ENCODE measurements around the gene TSPAN17. TPM values are rescaled to one million over a fixed set of nuclear protein-coding genes. Genes with fewer than 3 reads are reported as not detected.
A peak's percentile ranks its signal among the peaks of the same experiment; 100 is the strongest.

TSPAN17 gene
- polyA plus RNA-seq, 3 donors: 22.2 to 27.7 (median 24.1) TPM

DNA sequence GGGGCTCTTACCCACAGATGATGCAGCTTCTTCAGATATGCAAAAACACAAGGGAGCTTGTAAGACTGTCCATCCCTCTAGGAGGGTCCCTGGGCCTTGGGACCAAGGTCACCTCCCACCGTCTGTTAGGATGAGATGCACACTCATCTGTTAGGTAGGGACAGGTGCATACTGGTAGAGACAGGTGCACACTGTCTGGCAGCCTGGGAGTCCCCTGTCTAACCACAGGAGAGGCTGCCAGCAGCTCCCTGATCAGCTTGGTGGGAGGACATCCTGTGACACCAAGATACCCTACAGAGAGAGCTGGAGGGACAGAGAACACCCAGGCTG is 13.2 kb downstream of the TSPAN17 start:
- no peak overlapping the region for H3K4me2 ChIP-seq (replicated peaks; ENCODE audit: extremely low read depth, low read length, poor library complexity, severe bottlenecking)
- WGBS (ENCODE audit: insufficient coverage): no CpG with 5 or more reads among the region's 1 CpG
- intact Hi-C loops (cut with micrococcal nuclease): no loop called here
- Mint-ChIP-seq H3K27me3 (ENCODE audit: low read depth in 3 of 3) (peaks cover 9 to 30% (median 21%) of the 10 kb centered on the region in 3 donors), H3K36me3 (peaks cover 12 to 19% of the 10 kb centered on the region in 2 donors), H3K4me1 (peaks cover 23% of the 10 kb centered on the region), H3K27ac (no peak overlapping the region), H3K9me3 (peaks cover 0 to 2% (median 0%) of the 10 kb centered on the region in 7 donors), H3K4me3 (no peak overlapping the region)
- H3K36me3 ChIP-seq (replicated peaks in 1 of 2; ENCODE audit: control insufficient read depth in 1 of 2, insufficient read depth in 2 of 2, low read length in 2 of 2): peaks cover 2 to 7% of the 10 kb centered on the region in 2 donors
- H4K20me1 ChIP-seq (ENCODE audit: insufficient read depth, low read length): peaks cover 4% of the 10 kb centered on the region
- no peaks in the 10 kb centered on the region for H3K9me3 ChIP-seq (replicated peaks in 1 of 2; ENCODE audit: control insufficient read depth in 1 of 2, insufficient read depth in 1 of 2, low read length in 2 of 2)
- no peaks in the 10 kb centered on the region for H3K79me2 ChIP-seq (ENCODE audit: insufficient read depth, low read length)
- H3K27me3 ChIP-seq (ENCODE audit: control insufficient read depth in 2 of 2, insufficient read depth in 2 of 2, low read length in 2 of 2): no peaks in the 10 kb centered on the region
- peaks cover 18 to 19% of the 10 kb centered on the region in 2 donors for H3K4me1 ChIP-seq (ENCODE audit: control insufficient read depth in 1 of 2, insufficient read depth in 2 of 2, low read length in 2 of 2)
- H3K9ac ChIP-seq (ENCODE audit: insufficient read depth, low read length, poor library complexity, severe bottlenecking): no peak overlapping the region
- H2AFZ ChIP-seq (ENCODE audit: insufficient read depth, low read depth, low read length, poor library complexity, severe bottlenecking): peak overlapping the region; percentile 36
- H3K4me3 ChIP-seq (replicated peaks in 1 of 3; ENCODE audit: low read depth in 2 of 3, low read length in 3 of 3): no peak overlapping the region
- H3K27ac ChIP-seq (ENCODE audit: low read depth in 1 of 2, low read length in 2 of 2): no peak overlapping the region
- TF ChIP-seq, protein P1, sequence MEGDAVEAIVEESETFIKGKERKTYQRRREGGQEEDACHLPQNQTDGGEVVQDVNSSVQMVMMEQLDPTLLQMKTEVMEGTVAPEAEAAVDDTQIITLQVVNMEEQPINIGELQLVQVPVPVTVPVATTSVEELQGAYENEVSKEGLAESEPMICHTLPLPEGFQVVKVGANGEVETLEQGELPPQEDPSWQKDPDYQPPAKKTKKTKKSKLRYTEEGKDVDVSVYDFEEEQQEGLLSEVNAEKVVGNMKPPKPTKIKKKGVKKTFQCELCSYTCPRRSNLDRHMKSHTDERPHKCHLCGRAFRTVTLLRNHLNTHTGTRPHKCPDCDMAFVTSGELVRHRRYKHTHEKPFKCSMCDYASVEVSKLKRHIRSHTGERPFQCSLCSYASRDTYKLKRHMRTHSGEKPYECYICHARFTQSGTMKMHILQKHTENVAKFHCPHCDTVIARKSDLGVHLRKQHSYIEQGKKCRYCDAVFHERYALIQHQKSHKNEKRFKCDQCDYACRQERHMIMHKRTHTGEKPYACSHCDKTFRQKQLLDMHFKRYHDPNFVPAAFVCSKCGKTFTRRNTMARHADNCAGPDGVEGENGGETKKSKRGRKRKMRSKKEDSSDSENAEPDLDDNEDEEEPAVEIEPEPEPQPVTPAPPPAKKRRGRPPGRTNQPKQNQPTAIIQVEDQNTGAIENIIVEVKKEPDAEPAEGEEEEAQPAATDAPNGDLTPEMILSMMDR (IDR thresholded peaks at IDR 0.05): no peak
- DNase-seq: no peak

DNA sequence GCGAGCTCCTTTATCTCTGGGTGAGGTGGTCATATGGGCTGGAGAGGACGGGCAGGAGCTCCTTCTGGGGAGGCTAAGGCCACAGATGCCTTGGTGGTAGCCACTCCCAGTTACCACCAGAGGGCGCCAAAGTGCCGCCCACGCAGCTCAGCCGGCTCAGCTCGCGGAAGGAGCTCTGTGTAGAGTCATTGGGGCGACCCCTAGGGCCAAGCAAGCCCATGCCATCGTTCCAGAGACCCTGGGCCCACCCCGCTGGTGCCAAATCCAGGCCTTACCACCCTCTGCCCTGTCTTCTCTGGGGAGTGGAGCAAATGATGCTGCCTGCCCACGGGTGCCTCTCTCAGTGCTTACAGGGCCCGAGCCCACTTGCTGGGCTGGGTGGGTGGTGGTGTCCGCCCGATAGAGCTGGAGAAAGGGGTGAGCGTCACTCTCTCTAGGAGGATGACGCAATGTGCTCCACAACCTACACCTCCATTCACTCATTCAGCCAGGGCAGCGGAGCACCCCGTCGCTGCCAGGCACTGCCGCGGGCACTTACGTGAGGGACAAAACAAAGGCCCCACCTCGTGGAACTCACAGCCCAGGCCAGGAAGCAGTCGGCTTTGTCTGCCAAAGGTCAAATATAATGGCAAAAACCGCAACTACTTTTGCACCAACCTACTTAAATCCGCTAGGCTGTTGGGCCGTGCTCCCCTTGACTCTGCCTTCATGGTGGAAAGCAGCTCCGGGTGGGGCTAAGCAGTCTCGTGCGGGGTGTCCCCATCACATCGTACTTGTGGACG is 13.8 kb downstream of the TSPAN17 start:
- no peaks in the 10 kb centered on the region for H3K27me3 ChIP-seq (ENCODE audit: control insufficient read depth in 2 of 2, insufficient read depth in 2 of 2, low read length in 2 of 2)
- H2AFZ ChIP-seq (ENCODE audit: insufficient read depth, low read depth, low read length, poor library complexity, severe bottlenecking): peak overlapping the region; percentile 36
- intact Hi-C loops (cut with micrococcal nuclease): no loop called here
- peaks cover 2 to 3% of the 10 kb centered on the region in 2 donors for H3K36me3 ChIP-seq (replicated peaks in 1 of 2; ENCODE audit: control insufficient read depth in 1 of 2, insufficient read depth in 2 of 2, low read length in 2 of 2)
- peak overlapping the region in 1 of 2 donors; percentile 16 for H3K4me3 Mint-ChIP-seq
- peaks cover 0 to 2% (median 0%) of the 10 kb centered on the region in 7 donors for H3K9me3 Mint-ChIP-seq
- peaks cover 4% of the 10 kb centered on the region for H4K20me1 ChIP-seq (ENCODE audit: insufficient read depth, low read length)
- peaks cover 23% of the 10 kb centered on the region for H3K4me1 Mint-ChIP-seq
- 55% methylated on average over 27 of the region's 33 CpGs for WGBS (ENCODE audit: insufficient coverage)
- H3K4me2 ChIP-seq (replicated peaks; ENCODE audit: extremely low read depth, low read length, poor library complexity, severe bottlenecking): no peak overlapping the region
- TF ChIP-seq, protein P1 (IDR thresholded peaks at IDR 0.05): peak; percentile 98
- peaks cover 18 to 19% of the 10 kb centered on the region in 2 donors for H3K4me1 ChIP-seq (ENCODE audit: control insufficient read depth in 1 of 2, insufficient read depth in 2 of 2, low read length in 2 of 2)
- no peak overlapping the region for H3K4me3 ChIP-seq (replicated peaks in 1 of 3; ENCODE audit: low read depth in 2 of 3, low read length in 3 of 3)
- peaks cover 8 to 13% of the 10 kb centered on the region in 2 donors for H3K36me3 Mint-ChIP-seq
- H3K27ac Mint-ChIP-seq: no peak overlapping the region
- peaks cover 9 to 33% (median 23%) of the 10 kb centered on the region in 3 donors for H3K27me3 Mint-ChIP-seq (ENCODE audit: low read depth in 3 of 3)
- peak; percentile 66 to 76 (median 73) for DNase-seq
- H3K9me3 ChIP-seq (replicated peaks in 1 of 2; ENCODE audit: control insufficient read depth in 1 of 2, insufficient read depth in 1 of 2, low read length in 2 of 2): no peaks in the 10 kb centered on the region
- no peaks in the 10 kb centered on the region for H3K79me2 ChIP-seq (ENCODE audit: insufficient read depth, low read length)
- no peak overlapping the region for H3K27ac ChIP-seq (ENCODE audit: low read depth in 1 of 2, low read length in 2 of 2)
- no peak overlapping the region for H3K9ac ChIP-seq (ENCODE audit: insufficient read depth, low read length, poor library complexity, severe bottlenecking)

Data from CD14-positive monocyte (primary cell).